T47D (cell line): ENCODE measurements around the gene TBC1D28.
"Not testable (repeated sequence)": the region's sequence is repeated elsewhere in the genome, so short reads cannot be mapped to it uniquely, and the experiment has no call there.

Source experiments
- DNase-seq, 2 experiments: peaks; one replicate each; pipeline versions ENCODE4 v3.0.0 to v3.0.0-alpha.2; 2011 to 2012; ENCODE audit warnings: low read depth in 1 of 2, low spot score in 1 of 2
- JUND ChIP-seq: IDR thresholded peaks from 2 replicates; pipeline ENCODE4 v1.6.1; 2012; ENCODE audit warnings: low read depth
- in situ Hi-C: cut with HindIII; loops from 2 replicates; pipeline ENCODE4 v1.10.0; 2016; ENCODE audit warnings: low sequenced_read_pairs, low pct_unique_long_range_greater_than_20kb

TBC1D28 gene

GRCh38 chr17:18626152-18626870 is 17.9 kb downstream of the TBC1D28 start:
- in situ Hi-C loops, result no loop called here
- no peak for TF ChIP-seq JUND
- DNase-seq, result no peak

DNA sequence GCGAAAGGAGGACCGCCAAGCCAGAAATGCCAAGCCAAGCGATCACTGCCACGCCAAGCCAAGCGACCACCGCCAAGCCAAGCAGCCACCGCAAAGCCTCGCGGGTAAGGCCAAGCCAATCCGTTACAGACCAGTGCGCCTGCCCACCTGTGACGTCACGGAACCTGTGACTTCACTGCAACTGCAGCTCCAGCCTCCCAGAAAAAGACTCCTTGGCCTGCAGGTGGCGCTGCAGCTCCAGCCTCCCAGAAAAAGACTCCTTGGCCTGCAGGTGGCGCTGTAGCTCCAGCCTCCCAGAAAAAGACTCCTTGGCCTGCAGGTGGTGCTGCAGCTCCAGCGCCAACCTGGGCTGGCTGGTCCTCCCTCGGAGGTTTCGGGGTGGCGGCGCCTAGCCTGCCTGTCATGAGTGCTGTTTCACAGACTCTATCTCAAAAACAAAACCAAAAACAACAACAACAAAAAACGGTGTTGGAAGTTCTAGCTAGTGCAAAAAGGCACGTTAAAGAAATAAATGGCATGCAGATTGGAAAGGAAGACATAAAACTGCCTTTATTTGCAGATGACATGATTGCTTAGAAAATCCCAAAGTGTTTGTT is 18.6 kb downstream of the TBC1D28 start:
- in situ Hi-C loops, result not testable (repeated sequence)
- DNase-seq, result peak; percentile 30 to 92

DNA sequence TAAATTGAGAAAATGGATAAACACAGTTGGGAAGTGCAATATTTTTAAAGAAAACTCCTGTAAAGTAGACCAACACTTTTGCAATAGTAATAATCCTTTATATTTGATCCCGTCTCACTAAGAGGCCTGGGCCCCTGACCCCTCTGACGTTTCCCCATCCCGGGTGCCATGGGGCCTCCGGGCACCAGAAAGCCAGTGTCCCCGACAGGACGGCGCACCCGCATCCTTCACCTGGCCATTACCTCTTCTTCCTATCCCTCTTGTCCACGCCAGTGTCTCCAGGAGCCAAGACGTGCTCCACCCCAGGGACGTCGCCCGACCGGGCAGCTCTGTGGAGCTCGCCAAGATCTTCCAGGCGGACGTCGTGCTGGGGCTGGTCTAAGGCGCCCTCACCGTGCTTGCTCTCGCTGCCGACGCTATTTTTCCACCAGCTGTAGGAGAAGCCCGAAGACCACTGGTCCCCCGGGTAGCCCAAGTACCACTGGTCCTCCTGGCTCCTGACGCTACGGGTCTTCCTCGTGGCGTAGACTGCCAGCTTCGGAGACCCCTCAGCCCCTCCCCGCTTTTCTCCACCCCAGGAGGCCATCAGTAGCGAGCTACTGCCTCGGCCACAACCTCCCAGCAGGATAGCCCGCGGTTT is 19.2 kb downstream of the TBC1D28 start:
- DNase-seq, result peak in 1 of 2 experiments; percentile 29
- in situ Hi-C loops, result not testable (repeated sequence)

DNA sequence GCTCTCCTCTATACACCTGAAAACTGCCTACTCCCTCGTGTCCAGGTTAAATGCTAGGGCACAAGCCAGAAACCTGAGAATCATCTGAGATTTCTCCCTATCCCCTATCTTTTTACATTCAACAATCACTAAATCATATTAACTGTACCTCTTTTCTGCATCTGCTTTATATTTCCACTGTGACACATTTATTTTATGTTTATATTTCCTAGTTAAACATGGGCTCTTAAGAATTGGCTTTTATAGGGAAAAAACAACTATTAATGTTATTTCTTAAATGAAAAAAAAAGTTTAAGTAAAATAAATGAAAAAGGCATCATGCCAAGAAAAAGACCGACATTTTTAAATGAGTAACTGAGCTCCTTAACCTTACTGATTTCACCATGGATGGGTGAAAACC is 26.6 kb downstream of the TBC1D28 start:
- in situ Hi-C loops, DNase-seq: not testable (repeated sequence)

DNA sequence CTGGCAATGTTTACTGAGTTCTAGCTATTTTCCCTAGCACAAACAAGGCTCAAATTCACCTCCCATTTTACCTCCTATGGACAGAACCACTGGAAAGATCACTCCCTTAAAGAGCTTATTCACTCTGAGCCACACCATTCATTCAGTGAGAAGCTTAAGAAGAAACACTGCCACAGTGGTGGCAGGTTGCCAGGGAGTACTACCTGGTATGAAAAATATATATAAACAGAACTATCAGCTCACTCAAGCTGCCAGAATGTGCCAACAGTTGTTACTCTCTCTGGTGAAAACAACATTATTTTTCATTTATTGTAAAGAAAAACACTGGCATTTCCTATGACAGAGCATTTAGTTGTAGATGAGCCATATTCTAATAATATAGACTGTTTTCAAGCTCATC is 31.2 kb downstream of the TBC1D28 start:
- DNase-seq, in situ Hi-C loops: not testable (repeated sequence)

DNA sequence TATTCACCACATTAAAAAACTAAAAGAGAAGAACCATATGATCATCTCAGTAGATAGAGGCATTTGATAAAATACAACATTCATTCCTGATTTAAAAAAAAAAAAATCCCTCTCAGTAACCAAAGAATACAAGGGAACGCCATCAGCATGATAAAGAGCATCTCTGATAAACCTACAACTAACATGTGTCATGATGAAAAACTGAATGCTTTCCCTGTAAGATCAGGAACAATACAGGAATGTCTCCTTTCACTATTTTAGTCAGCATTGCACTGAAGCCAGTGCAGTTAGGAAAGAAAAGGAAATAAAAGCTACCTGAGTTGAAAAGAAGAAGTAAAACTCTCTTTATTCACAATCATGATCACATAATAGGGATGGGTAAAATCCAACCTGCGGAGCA is 51.1 kb downstream of the TBC1D28 start:
- DNase-seq, in situ Hi-C loops: not testable (repeated sequence)
